ENCODE data around the gene INPP5K. TPM values are rescaled to one million over a fixed set of nuclear protein-coding genes. Genes with fewer than 3 reads are reported as not detected.

Gene INPP5K
- polyA plus RNA-seq, 1 donor: 18.3 TPM

GRCh38 chr17:1473841-1474240 lies 42.6 kb downstream of the INPP5K start:
- no peak for DNase-seq

GRCh38 chr17:1473170-1473569 lies 43.2 kb downstream of the INPP5K start:
- Histone ChIP-seq H3K4me1 (ENCODE audit: control insufficient read depth, insufficient read depth, low read length) (peaks cover 9% of the 10 kb centered on the region), H3K27me3 (ENCODE audit: control insufficient read depth, insufficient read depth, low read length) (no peaks in the 10 kb centered on the region), H3K9me3 (ENCODE audit: control insufficient read depth, low read depth, low read length) (no peaks in the 10 kb centered on the region), H3K36me3 (ENCODE audit: control insufficient read depth, insufficient read depth, low read length) (peaks cover 83% of the 10 kb centered on the region), H3K4me3 (ENCODE audit: low read length) (no peak overlapping the region), H3K27ac (ENCODE audit: low read length) (no peak overlapping the region)
- no peak for DNase-seq
- no CpG with 5 or more reads among the region's 11 CpGs for WGBS (ENCODE audit: insufficient coverage, low lambda C conversion rate)

More at GRCh38 chr17:1473841-1474240, 42.6 kb downstream of the INPP5K start:
- H3K4me1 ChIP-seq (ENCODE audit: control insufficient read depth, insufficient read depth, low read length): peaks cover 2% of the 10 kb centered on the region
- H3K4me3 ChIP-seq (ENCODE audit: low read length): no peak overlapping the region
- no peaks in the 10 kb centered on the region for H3K9me3 ChIP-seq (ENCODE audit: control insufficient read depth, low read depth, low read length)
- H3K27me3 ChIP-seq (ENCODE audit: control insufficient read depth, insufficient read depth, low read length): no peaks in the 10 kb centered on the region
- no peak overlapping the region for H3K27ac ChIP-seq (ENCODE audit: low read length)
- H3K36me3 ChIP-seq (ENCODE audit: control insufficient read depth, insufficient read depth, low read length): peaks cover 83% of the 10 kb centered on the region
- no CpG with 5 or more reads among the region's 10 CpGs for WGBS (ENCODE audit: insufficient coverage, low lambda C conversion rate)

- WGBS (ENCODE audit: insufficient coverage, low lambda C conversion rate): no CpG with 5 or more reads among the region's 42 CpGs
- DNase-seq: no peak
- H3K36me3 ChIP-seq (ENCODE audit: control insufficient read depth, insufficient read depth, low read length): peaks cover 78% of the 10 kb centered on the region
These were observed 44.2 kb downstream of the INPP5K start for GRCh38 chr17:1471911-1472821.

GRCh38 chr17:1471490-1471889 lies 44.9 kb downstream of the INPP5K start:
- Histone ChIP-seq H3K27me3 (ENCODE audit: control insufficient read depth, insufficient read depth, low read length) (no peaks in the 10 kb centered on the region), H3K4me1 (ENCODE audit: control insufficient read depth, insufficient read depth, low read length) (peaks cover 10% of the 10 kb centered on the region), H3K4me3 (ENCODE audit: low read length) (no peak overlapping the region), H3K27ac (ENCODE audit: low read length) (no peak overlapping the region), H3K9me3 (ENCODE audit: control insufficient read depth, low read depth, low read length) (no peaks in the 10 kb centered on the region), H3K36me3 (ENCODE audit: control insufficient read depth, insufficient read depth, low read length) (peaks cover 81% of the 10 kb centered on the region)
- no peak for DNase-seq
- no CpG with 5 or more reads among the region's 15 CpGs for WGBS (ENCODE audit: insufficient coverage, low lambda C conversion rate)

More at GRCh38 chr17:1471911-1472821, 44.2 kb downstream of the INPP5K start:
- no peak overlapping the region for H3K27ac ChIP-seq (ENCODE audit: low read length)
- no peaks in the 10 kb centered on the region for H3K9me3 ChIP-seq (ENCODE audit: control insufficient read depth, low read depth, low read length)
- H3K27me3 ChIP-seq (ENCODE audit: control insufficient read depth, insufficient read depth, low read length): no peaks in the 10 kb centered on the region
- H3K4me1 ChIP-seq (ENCODE audit: control insufficient read depth, insufficient read depth, low read length): peaks cover 10% of the 10 kb centered on the region
- H3K4me3 ChIP-seq (ENCODE audit: low read length): no peak overlapping the region

GRCh38 chr17:1470755-1471462 lies 45.5 kb downstream of the INPP5K start:
- H3K4me1 ChIP-seq (ENCODE audit: control insufficient read depth, insufficient read depth, low read length): peaks cover 10% of the 10 kb centered on the region
- no peak overlapping the region for H3K27ac ChIP-seq (ENCODE audit: low read length)
- no peaks in the 10 kb centered on the region for H3K27me3 ChIP-seq (ENCODE audit: control insufficient read depth, insufficient read depth, low read length)
- no peak for DNase-seq
- no peak overlapping the region for H3K4me3 ChIP-seq (ENCODE audit: low read length)
- H3K36me3 ChIP-seq (ENCODE audit: control insufficient read depth, insufficient read depth, low read length): peaks cover 75% of the 10 kb centered on the region
- no CpG with 5 or more reads among the region's 25 CpGs for WGBS (ENCODE audit: insufficient coverage, low lambda C conversion rate)
- no peaks in the 10 kb centered on the region for H3K9me3 ChIP-seq (ENCODE audit: control insufficient read depth, low read depth, low read length)

- no peak for DNase-seq
- no peak overlapping the region for H3K4me3 ChIP-seq (ENCODE audit: low read length)
- no CpG with 5 or more reads among the region's 33 CpGs for WGBS (ENCODE audit: insufficient coverage, low lambda C conversion rate)
- no peaks in the 10 kb centered on the region for H3K9me3 ChIP-seq (ENCODE audit: control insufficient read depth, low read depth, low read length)
- peaks cover 71% of the 10 kb centered on the region for H3K36me3 ChIP-seq (ENCODE audit: control insufficient read depth, insufficient read depth, low read length)
- peaks cover 10% of the 10 kb centered on the region for H3K4me1 ChIP-seq (ENCODE audit: control insufficient read depth, insufficient read depth, low read length)
- H3K27me3 ChIP-seq (ENCODE audit: control insufficient read depth, insufficient read depth, low read length): no peaks in the 10 kb centered on the region
- no peak overlapping the region for H3K27ac ChIP-seq (ENCODE audit: low read length)
These were observed 46.2 kb downstream of the INPP5K start for GRCh38 chr17:1470071-1470754.

GRCh38 chr17:1469231-1469852 lies 47.1 kb downstream of the INPP5K start:
- DNase-seq: no peak
- H3K36me3 ChIP-seq (ENCODE audit: control insufficient read depth, insufficient read depth, low read length): peaks cover 67% of the 10 kb centered on the region
- H3K9me3 ChIP-seq (ENCODE audit: control insufficient read depth, low read depth, low read length): no peaks in the 10 kb centered on the region
- H3K27me3 ChIP-seq (ENCODE audit: control insufficient read depth, insufficient read depth, low read length): no peaks in the 10 kb centered on the region
- peaks cover 10% of the 10 kb centered on the region for H3K4me1 ChIP-seq (ENCODE audit: control insufficient read depth, insufficient read depth, low read length)
- H3K4me3 ChIP-seq (ENCODE audit: low read length): no peak overlapping the region
- H3K27ac ChIP-seq (ENCODE audit: low read length): no peak overlapping the region
- WGBS (ENCODE audit: insufficient coverage, low lambda C conversion rate): 86% methylated on average over 5 of the region's 28 CpGs

- DNase-seq: peak; percentile 94 to 95
- H3K4me1 ChIP-seq (ENCODE audit: control insufficient read depth, insufficient read depth, low read length): peaks cover 10% of the 10 kb centered on the region
- H3K4me3 ChIP-seq (ENCODE audit: low read length): no peak overlapping the region
- H3K27ac ChIP-seq (ENCODE audit: low read length): peak overlapping the region; percentile 65
- H3K9me3 ChIP-seq (ENCODE audit: control insufficient read depth, low read depth, low read length): no peaks in the 10 kb centered on the region
- WGBS (ENCODE audit: insufficient coverage, low lambda C conversion rate): no CpG with 5 or more reads among the region's 21 CpGs
- peaks cover 64% of the 10 kb centered on the region for H3K36me3 ChIP-seq (ENCODE audit: control insufficient read depth, insufficient read depth, low read length)
- no peaks in the 10 kb centered on the region for H3K27me3 ChIP-seq (ENCODE audit: control insufficient read depth, insufficient read depth, low read length)
These were observed 48.4 kb downstream of the INPP5K start for GRCh38 chr17:1467898-1468492.

GRCh38 chr17:1467258-1467657 lies 49.2 kb downstream of the INPP5K start:
- DNase-seq: no peak
- Histone ChIP-seq H3K9me3 (ENCODE audit: control insufficient read depth, low read depth, low read length) (no peaks in the 10 kb centered on the region), H3K4me3 (ENCODE audit: low read length) (no peak overlapping the region), H3K27me3 (ENCODE audit: control insufficient read depth, insufficient read depth, low read length) (no peaks in the 10 kb centered on the region), H3K36me3 (ENCODE audit: control insufficient read depth, insufficient read depth, low read length) (peaks cover 60% of the 10 kb centered on the region), H3K4me1 (ENCODE audit: control insufficient read depth, insufficient read depth, low read length) (peaks cover 10% of the 10 kb centered on the region), H3K27ac (ENCODE audit: low read length) (no peak overlapping the region)
- no CpG with 5 or more reads among the region's 16 CpGs for WGBS (ENCODE audit: insufficient coverage, low lambda C conversion rate)

Data from large intestine (tissue), 3 donors.